GM04503 (cell line): ENCODE measurements around the gene TBX1.

Source experiments
- DNase-seq: peaks from one replicate; pipeline ENCODE4 v3.0.0-alpha.2; 2012; ENCODE audit warnings: low read depth

TBX1 gene

DNA sequence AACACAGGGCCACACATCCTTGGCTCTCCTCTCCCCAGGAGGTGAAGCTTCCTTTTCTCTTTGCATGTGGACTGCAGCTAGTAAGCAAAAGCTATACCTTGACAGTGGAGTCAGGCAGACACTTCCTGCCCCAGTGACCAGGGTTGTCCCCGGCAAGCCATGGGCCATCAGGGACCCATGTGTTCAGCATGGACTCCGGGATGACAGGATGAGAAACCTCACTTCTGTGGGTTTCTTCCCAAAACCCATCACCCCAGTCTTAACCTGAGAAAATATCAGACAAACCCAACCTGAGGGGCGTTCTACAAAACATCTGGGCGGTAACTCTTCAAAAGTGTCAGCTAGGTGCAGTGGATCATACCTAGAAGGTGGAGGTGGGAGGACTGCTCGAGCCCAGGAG, 53.9 kb downstream of the TBX1 start:
- DNase-seq: no peak

DNA sequence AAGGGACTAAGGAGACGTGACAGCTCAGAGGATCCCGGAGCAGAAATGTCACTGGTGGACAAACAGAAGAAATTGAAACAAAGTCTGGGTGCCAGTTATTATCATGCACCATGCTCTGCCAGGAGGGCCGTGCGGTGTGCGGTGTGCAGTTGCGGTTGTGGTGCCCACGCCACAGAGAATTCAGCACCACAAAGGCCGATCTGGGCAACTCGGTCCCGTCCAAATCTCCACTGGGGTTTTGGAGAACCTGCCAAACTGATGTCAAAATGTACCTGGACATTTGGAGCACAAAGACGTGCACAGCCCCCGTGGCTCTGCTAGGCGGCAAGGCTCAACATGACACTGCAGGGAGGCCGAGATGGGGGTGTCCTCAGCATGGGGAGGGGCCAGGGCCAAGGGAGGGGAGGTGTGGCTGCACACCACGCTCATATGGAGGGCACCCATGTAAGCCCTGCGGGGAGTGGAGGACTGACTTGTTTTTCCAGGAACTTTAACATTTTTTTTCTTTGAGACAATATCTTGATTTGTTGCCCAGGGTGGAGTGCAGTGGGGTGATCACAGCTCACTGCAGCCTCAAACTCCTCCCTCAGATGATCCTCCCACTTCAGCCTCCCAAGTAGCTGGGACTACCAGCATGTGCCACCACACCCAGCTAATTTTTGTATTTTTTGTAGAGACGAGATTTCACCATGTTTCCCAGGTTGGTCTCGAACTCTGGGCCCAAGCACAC, 54.7 kb downstream of the TBX1 start:
- DNase-seq: no peak

GRCh38 chr22:19815823-19816290, 55.3 kb downstream of the TBX1 start:
- no peak for DNase-seq

- DNase-seq: no peak
These were observed 56.0 kb downstream of the TBX1 start for GRCh38 chr22:19816372-19817119.
